Activated CD8-positive, alpha-beta T cell treated with anti-CD3 and anti-CD28 coated beads, Interleukin-2, amount 10 ng/mL, durations not matched to agents 7 days and 5 days (primary cell): ENCODE data around the gene VOPP1. TPM values are rescaled to one million over a fixed set of nuclear protein-coding genes. Genes with fewer than 3 reads are reported as not detected.

Source experiments
- ATAC-seq: fragments of 150-1000 bp; cut with Tn5 transposase; one replicate; pipeline ENCODE4 v1.10.0; 2021; ENCODE audit warnings: moderate library complexity
- CTCF ChIA-PET: fragments of 350-600 bp; sonication (Branson Sonifier 250); formaldehyde crosslinking; loops from one replicate; lab custom pipeline; 2021; ENCODE audit warnings: antibody characterized with exemption; lab: Charles Lee
- POLR2A ChIA-PET: fragments of 350-600 bp; sonication (Branson Sonifier 250); formaldehyde crosslinking; loops from one replicate; lab custom pipeline; 2021; ENCODE audit warnings: antibody characterized with exemption; lab: Charles Lee
- DNase-seq: peaks from one replicate; pipeline ENCODE4 v3.0.0-alpha.2; 2020
- H3K27ac Mint-ChIP-seq: one replicate; pipeline ENCODE4 v1.8.0; 2021; ENCODE audit warnings: mild to moderate bottlenecking, mixed read lengths
- H3K27me3 Mint-ChIP-seq: one replicate; pipeline ENCODE4 v1.8.0; 2021; ENCODE audit warnings: low read depth, mixed read lengths
- H3K36me3 Mint-ChIP-seq: one replicate; pipeline ENCODE4 v1.8.0; 2021; ENCODE audit warnings: low read depth, mixed read lengths
- H3K4me1 Mint-ChIP-seq: one replicate; pipeline ENCODE4 v1.8.0; 2021; ENCODE audit warnings: low read depth, mixed read lengths
- H3K4me3 Mint-ChIP-seq: one replicate; pipeline ENCODE4 v1.8.0; 2021; ENCODE audit warnings: mild to moderate bottlenecking, mixed read lengths
- H3K9me3 Mint-ChIP-seq: one replicate; pipeline ENCODE4 v1.8.0; 2022; ENCODE audit warnings: mixed read lengths; ENCODE audit not compliant: insufficient read depth
- total RNA-seq, 2 experiments: library from RNA; stranded (reverse); gene quantifications; one replicate each; pipeline ENCODE4 v1.2.3, GENCODE V29; 2021

The VOPP1 gene
- total RNA-seq, 2 experiments from 2014 or later = 44.5 to 45.3 TPM

GRCh38 chr7:55526329-55526728 is 46.0 kb downstream of the VOPP1 start:
- ChIA-PET POLR2A (no interaction called here), CTCF (no interaction called here)
- Mint-ChIP-seq H3K27me3 (no peaks in the 10 kb centered on the region), H3K9me3 (no peaks in the 10 kb centered on the region), H3K4me1 (peaks cover 16% of the 10 kb centered on the region), H3K4me3 (no peak overlapping the region), H3K27ac (no peak overlapping the region), H3K36me3 (peaks cover 6% of the 10 kb centered on the region)
- ATAC-seq (no peak), DNase-seq (no peak)

DNA sequence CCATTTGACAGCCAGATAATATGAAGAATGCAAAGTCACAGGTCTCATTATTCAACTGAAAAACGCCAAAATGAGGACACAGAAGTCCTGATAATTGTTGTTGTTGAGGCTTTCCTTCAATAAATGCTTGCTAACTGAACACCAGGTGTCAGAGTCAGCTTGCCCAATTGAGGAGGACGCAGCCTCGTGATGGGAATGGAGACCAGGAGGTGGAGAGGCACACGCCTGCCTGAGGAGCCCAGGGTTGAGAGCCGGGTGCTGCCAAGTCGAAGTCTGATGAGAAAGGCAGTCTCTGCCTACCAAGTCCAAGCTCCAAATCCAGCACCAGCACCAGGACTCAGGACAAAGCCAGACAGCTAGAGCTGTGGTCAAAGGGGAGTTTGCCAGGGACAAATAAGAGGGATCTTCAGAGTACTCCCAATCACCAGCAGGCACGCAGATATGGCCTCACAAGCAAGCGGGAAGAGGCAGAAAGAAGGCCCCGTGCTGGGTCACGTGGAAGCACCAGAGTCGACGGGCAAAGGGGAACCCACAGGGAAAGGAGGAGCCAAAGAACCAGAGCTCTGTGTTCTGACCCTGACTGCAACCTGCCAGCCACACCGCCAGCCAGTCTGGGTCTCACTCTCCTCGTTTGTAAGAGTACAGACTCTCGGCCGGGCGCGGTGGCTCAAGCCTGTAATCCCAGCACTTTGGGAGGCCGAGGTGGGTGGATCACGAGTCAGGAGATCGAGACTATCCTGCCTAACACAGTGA is 47.6 kb downstream of the VOPP1 start:
- POLR2A ChIA-PET = interaction anchor here (1.3 to 1.4 kb wide), 2 partner anchors 9 to 11 kb away, joined by 5 to 6 read pairs; no protein-coding TSS in a partner anchor
- DNase-seq (no peak), ATAC-seq (no peak)
- peaks cover 3% of the 10 kb centered on the region for H3K36me3 Mint-ChIP-seq
- H3K9me3 Mint-ChIP-seq = no peaks in the 10 kb centered on the region
- no peak overlapping the region for H3K27ac Mint-ChIP-seq
- no peaks in the 10 kb centered on the region for H3K27me3 Mint-ChIP-seq
- peaks cover 12% of the 10 kb centered on the region for H3K4me1 Mint-ChIP-seq
- CTCF ChIA-PET = interaction anchor here (0.7 to 2.2 kb wide), 4 partner anchors 9 to 109 kb away, joined by 3 to 8 read pairs (median 3); no protein-coding TSS in a partner anchor
- no peak overlapping the region for H3K4me3 Mint-ChIP-seq

GRCh38 chr7:55523366-55523765 is 48.9 kb downstream of the VOPP1 start:
- Mint-ChIP-seq H3K4me1 (peaks cover 12% of the 10 kb centered on the region), H3K9me3 (no peaks in the 10 kb centered on the region), H3K27ac (peak overlapping the region; percentile 2), H3K4me3 (no peak overlapping the region), H3K36me3 (peaks cover 13% of the 10 kb centered on the region), H3K27me3 (no peaks in the 10 kb centered on the region)
- ATAC-seq (no peak), DNase-seq (no peak)
- POLR2A ChIA-PET = interaction anchor here (1.3 kb wide), 1 partner anchor 10 kb away, joined by 5 read pairs; no protein-coding TSS in a partner anchor
- CTCF ChIA-PET = interaction anchor here (1.2 to 2.2 kb wide), 2 partner anchors 8 to 11 kb away, joined by 3 to 8 read pairs; no protein-coding TSS in a partner anchor

- Mint-ChIP-seq H3K9me3 (no peaks in the 10 kb centered on the region), H3K4me3 (no peak overlapping the region), H3K36me3 (peaks cover 20% of the 10 kb centered on the region), H3K27me3 (no peaks in the 10 kb centered on the region), H3K27ac (no peak overlapping the region), H3K4me1 (peaks cover 16% of the 10 kb centered on the region)
- ChIA-PET CTCF (interaction anchor here (1.5 kb wide), 1 partner anchor 89 kb away, joined by 3 read pairs; no protein-coding TSS in a partner anchor), POLR2A (no interaction called here)
- DNase-seq = no peak
- ATAC-seq = no peak
Measured at GRCh38 chr7:55521917-55522902, 50.1 kb downstream of the VOPP1 start.

- H3K4me1 Mint-ChIP-seq = peaks cover 18% of the 10 kb centered on the region
- ChIA-PET POLR2A (no interaction called here), CTCF (interaction anchor here (0.9 to 1.5 kb wide), 2 partner anchors 31 to 88 kb away, joined by 3 read pairs; no protein-coding TSS in a partner anchor)
- DNase-seq = no peak
- H3K4me3 Mint-ChIP-seq = no peak overlapping the region
- no peaks in the 10 kb centered on the region for H3K27me3 Mint-ChIP-seq
- H3K36me3 Mint-ChIP-seq = peaks cover 22% of the 10 kb centered on the region
- ATAC-seq = no peak
- no peaks in the 10 kb centered on the region for H3K9me3 Mint-ChIP-seq
- no peak overlapping the region for H3K27ac Mint-ChIP-seq
Measured at GRCh38 chr7:55521512-55521911, 50.8 kb downstream of the VOPP1 start.

DNA sequence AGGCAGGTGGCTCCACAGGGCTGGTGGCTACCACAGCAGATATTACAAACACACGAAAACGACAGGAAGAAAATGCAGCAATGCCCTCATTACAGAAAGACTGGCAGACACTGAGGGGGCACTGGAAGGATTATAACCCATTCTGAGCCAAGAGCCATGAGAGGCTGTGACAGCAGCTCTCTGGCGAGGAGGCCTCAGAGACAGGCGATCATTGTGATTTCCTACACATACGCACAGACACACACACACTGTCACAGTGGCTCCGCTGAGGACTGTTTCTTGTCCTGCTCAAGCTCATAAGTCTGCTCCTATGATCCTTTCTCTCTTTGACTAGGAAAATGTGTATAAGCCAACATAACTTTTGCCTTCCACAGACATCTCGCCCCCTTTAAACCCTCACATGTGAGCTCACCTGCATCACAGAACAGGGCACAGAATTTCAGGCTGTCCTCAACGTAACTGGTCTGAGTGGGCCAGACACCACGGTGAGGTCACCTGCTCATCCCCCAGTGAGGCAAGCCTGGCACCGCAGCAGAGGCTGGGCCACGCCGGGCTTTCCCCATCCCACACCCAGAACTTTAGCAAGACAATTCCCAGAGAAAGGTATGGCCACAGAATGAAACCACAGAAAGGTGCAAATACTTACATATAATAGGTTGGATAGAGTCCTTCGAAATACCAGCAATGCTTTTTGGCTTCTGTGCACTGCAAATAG is 51.7 kb downstream of the VOPP1 start:
- ATAC-seq = no peak
- CTCF ChIA-PET = interaction anchor here (0.9 to 1.5 kb wide), 2 partner anchors 30 to 87 kb away, joined by 3 read pairs; no protein-coding TSS in a partner anchor

GRCh38 chr7:55518836-55519235 is 53.5 kb downstream of the VOPP1 start:
- no peak overlapping the region for H3K27ac Mint-ChIP-seq

More for the DNA sequence above, 51.7 kb downstream of the VOPP1 start:
- Mint-ChIP-seq H3K27me3 (no peaks in the 10 kb centered on the region), H3K4me1 (peaks cover 27% of the 10 kb centered on the region), H3K9me3 (no peaks in the 10 kb centered on the region), H3K27ac (no peak overlapping the region), H3K4me3 (no peak overlapping the region), H3K36me3 (peaks cover 26% of the 10 kb centered on the region)
- POLR2A ChIA-PET = no interaction called here
- DNase-seq = no peak

DNA sequence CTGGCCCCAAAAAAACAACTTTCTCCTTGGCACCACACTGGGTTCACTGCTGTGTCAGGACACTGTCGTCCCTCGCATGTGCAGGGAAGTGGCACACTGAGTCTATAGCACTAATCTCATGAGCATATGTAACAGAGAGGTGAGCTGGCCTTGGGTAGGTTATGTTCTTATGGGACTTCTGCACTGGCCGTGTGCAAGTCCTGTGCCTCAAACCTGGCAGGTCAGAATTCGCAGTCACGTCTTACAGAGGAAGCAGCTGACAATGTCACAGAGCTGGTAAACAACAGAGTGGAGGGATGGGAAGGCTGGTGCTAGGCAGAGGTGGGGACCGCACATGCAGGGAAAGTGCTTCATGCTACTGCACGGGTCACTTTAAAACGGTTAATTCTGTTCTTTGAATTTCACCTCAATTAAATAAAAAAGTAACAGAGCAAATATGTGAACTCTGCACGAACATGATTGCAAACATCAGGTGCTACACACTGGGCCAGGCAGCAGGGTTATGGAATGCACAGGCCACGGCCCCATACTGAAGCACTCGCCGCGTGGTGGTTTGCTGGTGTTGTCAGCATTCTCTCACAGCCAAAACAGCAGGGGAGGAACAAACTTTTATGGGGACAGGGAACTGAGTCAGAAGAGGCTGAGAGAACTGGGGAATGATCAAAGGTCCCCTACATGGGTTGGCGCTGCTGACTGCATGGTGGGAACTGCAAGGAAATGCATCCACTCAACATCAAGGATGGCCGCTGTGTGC is 54.2 kb downstream of the VOPP1 start:
- Mint-ChIP-seq H3K27ac (no peak overlapping the region), H3K4me3 (no peak overlapping the region), H3K27me3 (no peaks in the 10 kb centered on the region), H3K4me1 (peaks cover 15% of the 10 kb centered on the region), H3K36me3 (peaks cover 29% of the 10 kb centered on the region), H3K9me3 (no peaks in the 10 kb centered on the region)
- ChIA-PET POLR2A (no interaction called here), CTCF (interaction anchor here (0.6 kb wide), 1 partner anchor 16 kb away, joined by 5 read pairs; no protein-coding TSS in a partner anchor)
- ATAC-seq (no peak), DNase-seq (no peak)

More at GRCh38 chr7:55518836-55519235, 53.5 kb downstream of the VOPP1 start:
- Mint-ChIP-seq H3K4me1 (peaks cover 19% of the 10 kb centered on the region), H3K36me3 (peaks cover 26% of the 10 kb centered on the region), H3K4me3 (no peak overlapping the region), H3K27me3 (no peaks in the 10 kb centered on the region), H3K9me3 (no peaks in the 10 kb centered on the region)
- ATAC-seq (no peak), DNase-seq (no peak)
- ChIA-PET CTCF (interaction anchor here (0.9 kb wide), 1 partner anchor 54 kb away, joined by 3 read pairs; the partner anchor contains the start of gene VOPP1), POLR2A (no interaction called here)

- H3K27ac Mint-ChIP-seq = no peak overlapping the region
- H3K4me3 Mint-ChIP-seq = no peak overlapping the region
- H3K36me3 Mint-ChIP-seq = peaks cover 29% of the 10 kb centered on the region
- peaks cover 15% of the 10 kb centered on the region for H3K4me1 Mint-ChIP-seq
- ChIA-PET CTCF (interaction anchor here (1.2 kb wide), 1 partner anchor 77 kb away, joined by 5 read pairs; no protein-coding TSS in a partner anchor), POLR2A (no interaction called here)
- H3K9me3 Mint-ChIP-seq = no peaks in the 10 kb centered on the region
- ATAC-seq = peak; percentile 36
- no peaks in the 10 kb centered on the region for H3K27me3 Mint-ChIP-seq
- no peak for DNase-seq
Measured at GRCh38 chr7:55517191-55517633, 55.1 kb downstream of the VOPP1 start.

- H3K36me3 Mint-ChIP-seq = peaks cover 29% of the 10 kb centered on the region
- H3K9me3 Mint-ChIP-seq = no peaks in the 10 kb centered on the region
- H3K4me1 Mint-ChIP-seq = peaks cover 15% of the 10 kb centered on the region
- H3K27ac Mint-ChIP-seq = no peak overlapping the region
- no peak for DNase-seq
- POLR2A ChIA-PET = no interaction called here
- no peak overlapping the region for H3K4me3 Mint-ChIP-seq
- no peak for ATAC-seq
- H3K27me3 Mint-ChIP-seq = no peaks in the 10 kb centered on the region
- CTCF ChIA-PET = interaction anchor here (0.6 to 1.6 kb wide), 4 partner anchors 16 to 81 kb away, joined by 3 to 5 read pairs (median 4); no protein-coding TSS in a partner anchor
Measured at GRCh38 chr7:55516409-55516808, 55.9 kb downstream of the VOPP1 start.
